Measurements from ENCODE around the gene CLDN18.

CLDN18 gene

DNA sequence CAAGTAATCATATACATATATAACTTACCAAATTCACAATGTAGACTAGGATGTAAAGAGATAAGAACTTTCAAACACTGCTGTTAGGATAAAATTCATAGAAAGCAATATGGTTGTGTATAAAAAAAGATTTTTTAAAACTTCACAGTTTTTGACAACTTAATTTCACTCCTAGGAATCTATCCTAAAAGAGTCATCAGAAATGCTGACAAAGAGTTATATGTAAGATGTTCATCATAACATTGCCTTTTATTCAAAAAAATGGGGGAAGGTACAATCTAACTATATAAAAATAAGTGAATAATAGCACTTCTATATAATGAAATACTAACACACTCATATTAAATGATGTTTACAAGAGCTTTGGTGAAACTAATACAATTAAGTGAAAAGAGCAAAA lies 4.3 kb upstream of the CLDN18 start:
- no peak overlapping the region for H3K4me3 ChIP-seq (ENCODE audit: low read depth, low read length)
- TF ChIP-seq CTCF (IDR thresholded peaks at IDR 0.05; ENCODE audit: borderline replicate concordance, insufficient read depth, low read depth, low read length): no peak

DNA sequence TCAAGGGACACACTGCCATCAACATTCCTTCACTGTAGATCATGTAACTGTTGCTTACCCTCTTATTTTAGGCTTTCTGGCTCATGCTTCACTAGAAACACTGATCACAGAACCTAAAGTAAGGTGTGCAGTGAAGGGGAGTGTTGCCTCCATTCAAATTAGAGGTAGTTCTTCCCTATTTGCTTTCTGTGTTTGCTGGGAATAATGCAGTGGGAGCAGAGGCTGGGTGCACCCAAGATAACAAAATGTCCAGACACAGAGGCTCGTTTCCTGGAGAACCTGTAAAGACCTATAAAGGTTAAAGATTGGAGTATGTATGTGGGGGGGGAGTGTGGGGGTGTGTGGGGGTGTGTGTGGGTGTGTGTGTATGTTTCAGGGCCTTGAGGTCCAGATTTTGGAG lies 2.1 kb upstream of the CLDN18 start:
- no peak overlapping the region for H3K4me3 ChIP-seq (ENCODE audit: low read depth, low read length)
- no peak for TF ChIP-seq CTCF (IDR thresholded peaks at IDR 0.05; ENCODE audit: borderline replicate concordance, insufficient read depth, low read depth, low read length)

DNA sequence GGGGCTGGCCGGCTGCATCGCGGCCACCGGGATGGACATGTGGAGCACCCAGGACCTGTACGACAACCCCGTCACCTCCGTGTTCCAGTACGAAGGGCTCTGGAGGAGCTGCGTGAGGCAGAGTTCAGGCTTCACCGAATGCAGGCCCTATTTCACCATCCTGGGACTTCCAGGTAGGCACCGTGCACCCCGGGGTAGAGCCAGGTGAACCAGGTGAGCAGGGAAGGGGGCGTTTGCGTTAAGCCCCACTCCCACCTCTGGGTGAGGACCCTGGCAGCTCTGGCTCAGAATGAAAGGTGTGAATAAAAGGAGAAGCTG lies 267 bp downstream of the CLDN18 start:
- TF ChIP-seq CTCF (IDR thresholded peaks at IDR 0.05; ENCODE audit: borderline replicate concordance, insufficient read depth, low read depth, low read length): no peak
- H3K4me3 ChIP-seq (ENCODE audit: low read depth, low read length): no peak overlapping the region

DNA sequence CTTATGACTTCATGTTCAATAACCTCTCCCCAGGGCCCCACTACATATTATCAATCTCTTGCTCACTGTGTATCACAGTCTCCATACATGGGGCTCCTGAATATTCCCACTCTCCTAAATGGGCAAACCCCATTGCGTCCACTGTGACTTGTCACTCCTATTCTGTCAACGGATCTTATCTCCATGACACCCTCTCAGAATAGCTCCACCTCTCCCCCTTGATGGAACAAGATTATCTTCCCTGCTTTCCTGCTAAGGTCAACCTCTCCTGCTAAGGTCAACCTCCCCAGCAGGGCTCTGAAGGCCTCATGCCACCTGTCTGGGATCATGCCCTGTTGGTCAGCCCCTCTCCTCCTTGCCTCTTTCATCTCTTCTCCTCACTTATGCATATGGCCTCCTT lies 1.8 kb downstream of the CLDN18 start:
- no peak for TF ChIP-seq CTCF (IDR thresholded peaks at IDR 0.05; ENCODE audit: borderline replicate concordance, insufficient read depth, low read depth, low read length)
- no peak overlapping the region for H3K4me3 ChIP-seq (ENCODE audit: low read depth, low read length)

- H3K4me3 ChIP-seq (ENCODE audit: low read depth, low read length): no peak overlapping the region
- TF ChIP-seq CTCF (IDR thresholded peaks at IDR 0.05; ENCODE audit: borderline replicate concordance, insufficient read depth, low read depth, low read length): no peak
These were observed 2.6 kb downstream of the CLDN18 start for GRCh38 chr3:138012526-138012925.

DNA sequence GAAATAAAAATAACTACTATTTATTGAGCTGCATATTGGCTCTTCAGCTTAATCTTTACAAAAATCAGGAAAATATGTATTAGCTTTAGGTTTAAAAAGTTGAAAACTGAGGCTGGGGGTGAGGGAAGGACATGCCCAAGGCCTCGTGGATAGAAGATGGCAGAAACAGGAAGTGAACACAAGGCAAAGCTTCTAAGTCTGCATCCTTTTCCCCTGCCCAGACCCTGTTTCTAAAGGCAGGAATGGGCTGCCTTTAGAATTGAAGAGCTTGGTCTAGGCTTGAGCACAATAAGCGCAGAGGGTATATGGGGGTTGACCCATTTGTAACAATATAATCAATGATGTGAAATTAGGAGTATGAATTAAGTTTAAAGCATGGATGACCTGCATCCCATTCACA lies 6.1 kb downstream of the CLDN18 start:
- no peak overlapping the region for H3K4me3 ChIP-seq (ENCODE audit: low read depth, low read length)
- no peak for TF ChIP-seq CTCF (IDR thresholded peaks at IDR 0.05; ENCODE audit: borderline replicate concordance, insufficient read depth, low read depth, low read length)

GRCh38 chr3:138019281-138020069 lies 9.5 kb downstream of the CLDN18 start:
- TF ChIP-seq CTCF (IDR thresholded peaks at IDR 0.05; ENCODE audit: borderline replicate concordance, insufficient read depth, low read depth, low read length): no peak
- no peak overlapping the region for H3K4me3 ChIP-seq (ENCODE audit: low read depth, low read length)

All from GM12875 (cell line).